K562 (cell line): ENCODE measurements around the gene STX1B. TPM values are rescaled to one million over a fixed set of nuclear protein-coding genes. Genes with fewer than 3 reads are reported as not detected.

Experiments used
- BHLHE40 ChIP-seq: IDR thresholded peaks from 2 replicates; pipeline ENCODE4 v1.6.1; 2011; ENCODE audit warnings: low read length, improper control_type of control experiment
- HCFC1 ChIP-seq: IDR thresholded peaks from 2 replicates; pipeline ENCODE4 v1.6.1; 2012; ENCODE audit warnings: low read depth, low read length, improper control_type of control experiment
- HNRNPUL1 ChIP-seq: fragments of 200-400 bp; formaldehyde crosslinking; IDR thresholded peaks from 2 replicates; pipeline ENCODE4 v1.6.1; 2017; ENCODE audit warnings: low read length
- IRF9 ChIP-seq: fragments of 450-650 bp; IDR thresholded peaks from 2 replicates; pipeline ENCODE4 v1.6.1; 2016; ENCODE audit warnings: missing biosample characterization, missing genetic modification characterization
- KLF16 ChIP-seq: IDR thresholded peaks from 2 replicates; pipeline ENCODE4 v1.6.1; 2016; ENCODE audit warnings: antibody characterized with exemption
- MAZ ChIP-seq, 2 experiments: fragments of 450-650 bp in 1 of 2; sonication (generic) in 1 of 2; formaldehyde crosslinking; IDR thresholded peaks in 1 of 2; conservative IDR thresholded peaks in 1 of 2; 2 replicates each; pipeline versions ENCODE4 v1.4.0 to v1.5.0; 2020; ENCODE audit warnings: mild to moderate bottlenecking in 1 of 2, missing genetic modification reagents in 1 of 2
- NKRF ChIP-seq: fragments of 450-650 bp; IDR thresholded peaks from 2 replicates; pipeline ENCODE4 v1.6.1; 2016; ENCODE audit warnings: borderline replicate concordance
- PBX2 ChIP-seq, 2 experiments: IDR thresholded peaks in 1 of 2; conservative IDR thresholded peaks in 1 of 2; 2 replicates each; pipeline ENCODE4 v1.6.1; 2016; ENCODE audit warnings: low read depth in 2 of 2, mild to moderate bottlenecking in 1 of 2, missing compliant biosample characterization in 1 of 2, missing genetic modification characterization in 1 of 2, moderate library complexity in 1 of 2
- PCBP1 ChIP-seq: fragments of 200-400 bp; formaldehyde crosslinking; IDR thresholded peaks from 2 replicates; pipeline ENCODE4 v1.6.1; 2018; ENCODE audit warnings: mild to moderate bottlenecking, low read depth, low read length; ENCODE audit not compliant: poor library complexity, severe bottlenecking
- SMAD2 ChIP-seq: fragments of 150-350 bp; IDR thresholded peaks from 2 replicates; pipeline ENCODE4 v1.6.1; 2014; ENCODE audit warnings: low read depth, mild to moderate bottlenecking, low read length
- SNAPC5 ChIP-seq: fragments of 250-450 bp; sonication (Bioruptor Pico); IDR thresholded peaks from 2 replicates; pipeline ENCODE4 v1.8.0; 2021; ENCODE audit warnings: moderate library complexity, mild to moderate bottlenecking, inconsistent platforms
- SREBF1 ChIP-seq: fragments of 150-350 bp; IDR thresholded peaks from 2 replicates; pipeline ENCODE4 v1.6.1; 2014; ENCODE audit warnings: antibody characterized with exemption, low read depth, low read length, borderline replicate concordance
- TCF15 ChIP-seq: fragments of 250-450 bp; sonication (Bioruptor Pico); IDR thresholded peaks from 2 replicates; pipeline ENCODE4 v1.8.0; 2022; ENCODE audit warnings: moderate library complexity, mild to moderate bottlenecking, inconsistent platforms
- TSC22D4 ChIP-seq: fragments of 450-650 bp; IDR thresholded peaks from 2 replicates; pipeline ENCODE4 v1.6.1; 2016; ENCODE audit warnings: missing genetic modification characterization, missing biosample characterization, control low read depth
- ZFP1 ChIP-seq: fragments of 450-650 bp; formaldehyde crosslinking; IDR thresholded peaks from 2 replicates; pipeline ENCODE4 v1.4.0; 2020; ENCODE audit warnings: mild to moderate bottlenecking, mixed read lengths
- ZNF586 ChIP-seq: fragments of 450-650 bp; formaldehyde crosslinking; conservative IDR thresholded peaks from 2 replicates; pipeline ENCODE4 v1.4.0; 2020; ENCODE audit warnings: mild to moderate bottlenecking, moderate library complexity
- ZNF696 ChIP-seq: fragments of 250-450 bp; sonication (Bioruptor Pico); conservative IDR thresholded peaks from 2 replicates; pipeline ENCODE4 v1.4.0; 2020; ENCODE audit warnings: mild to moderate bottlenecking, moderate library complexity
- polyA plus RNA-seq, 8 experiments: library from polyadenylated mRNA; depleted of rRNA in 4 of 8; stranded (reverse) in 5 of 8; unstranded in 3 of 8; fragments of >200 nt; fragmentation: Nextera tagmentation in 2 of 8; fragmentation: Illumina TruSeq in 1 of 8; extraction: Ambion mirVana in 2 of 8; extraction: Trizol in 1 of 8; gene quantifications; 2 replicates each; pipeline versions ENCODE4 v1.2.1 to v1.2.3, GENCODE V29; 2011 to 2014; ENCODE audit warnings: inconsistent platforms in 1 of 8, missing spikeins in 1 of 8
- total RNA-seq, 7 experiments: library from RNA; depleted of rRNA in 6 of 7; stranded (reverse); fragments of >200 nt in 6 of 7; fragmentation: Illumina TruSeq in 2 of 7; extraction: Trizol in 2 of 7; gene quantifications; 2 replicates each; pipeline versions ENCODE4 v1.2.1 to v1.2.3, GENCODE V29; 2011 to 2021; ENCODE audit warnings: low replicate concordance in 1 of 7

Gene STX1B
- total and polyA plus RNA-seq, 9 of the 15 experiments (the other 6 are each of a cell fraction or from before 2014, with no cell fraction given): 0.07 to 2.5 (median 0.86) TPM

GRCh38 chr16:30949650-30950515, 60.6 kb downstream of the STX1B start (continued):
- TF ChIP-seq NKRF (peak; percentile 71; the same call in 1 of the 2 replicates), HCFC1 (0 out of 2 replicates have a peak, but pooled peaks have one; percentile 6), IRF9 (tag) (no peak), ZNF696 (no peak), PCBP1 (no peak), PBX2 (CRISPR knock-in tag; IDR thresholded peaks at IDR 0.05; ENCODE audit: low read depth) (no peak), PBX2 (tag; conservative IDR thresholded peaks at IDR 0.05; ENCODE audit: low read depth) (no peak), ZNF586 (CRISPR knock-in tag) (no peak), SREBF1 (peak; percentile 78), MAZ (CRISPR knock-in tag; conservative IDR thresholded peaks at IDR 0.05 in 1 of 2, IDR thresholded peaks at IDR 0.05 in 1 of 2) (peak; percentile 83 to 87), KLF16 (peak; percentile 77; the same call in 1 of the 2 replicates), TCF15 (CRISPR knock-in tag) (no peak), ZFP1 (no peak), TSC22D4 (no peak), SNAPC5 (CRISPR knock-in tag) (no peak), HNRNPUL1 (no peak), SMAD2 (no peak), BHLHE40 (peak; percentile 51; the same call in 1 of the 2 replicates)
